Measurements from ENCODE around the gene MUSK. TPM values are rescaled to one million over a fixed set of nuclear protein-coding genes. Genes with fewer than 3 reads are reported as not detected.
"Not testable (repeated sequence)": the region's sequence is repeated elsewhere in the genome, so short reads cannot be mapped to it uniquely, and the experiment has no call there.

MUSK gene
- total RNA-seq, 1 donor from 2014 or later = 10.8 TPM

GRCh38 chr9:110810262-110810976 lies 141.8 kb downstream of the MUSK start:
- no peak for DNase-seq

GRCh38 chr9:110812886-110813285 lies 144.3 kb downstream of the MUSK start:
- DNase-seq = peak; percentile 43

GRCh38 chr9:110814159-110814558 lies 145.6 kb downstream of the MUSK start:
- DNase-seq = no peak

GRCh38 chr9:110815361-110815760 lies 146.8 kb downstream of the MUSK start:
- DNase-seq = no peak

GRCh38 chr9:110820381-110820780 lies 151.8 kb downstream of the MUSK start:
- DNase-seq = peak; percentile 58

GRCh38 chr9:110821064-110821463 lies 152.5 kb downstream of the MUSK start:
- peak; percentile 24 for DNase-seq

- DNase-seq = not testable (repeated sequence)
Measured at GRCh38 chr9:110825129-110825528, 156.5 kb downstream of the MUSK start.

- no peak for DNase-seq
Measured at GRCh38 chr9:110825950-110826349, 157.4 kb downstream of the MUSK start.

- DNase-seq = peak; percentile 19
Measured at GRCh38 chr9:110826400-110826799, 157.8 kb downstream of the MUSK start.

GRCh38 chr9:110828264-110828663 lies 159.7 kb downstream of the MUSK start:
- DNase-seq = peak; percentile 93

- no peak for DNase-seq
Measured at GRCh38 chr9:110830495-110830894, 161.9 kb downstream of the MUSK start.

- no peak for DNase-seq
Measured at GRCh38 chr9:110832926-110833325, 164.3 kb downstream of the MUSK start.

GRCh38 chr9:110835404-110835803 lies 166.8 kb downstream of the MUSK start:
- DNase-seq = no peak

- no peak for DNase-seq
Measured at GRCh38 chr9:110835859-110836271, 167.3 kb downstream of the MUSK start.

GRCh38 chr9:110837401-110838005 lies 168.9 kb downstream of the MUSK start:
- DNase-seq = no peak

GRCh38 chr9:110842169-110842568 lies 173.6 kb downstream of the MUSK start:
- no peak for DNase-seq

GRCh38 chr9:110842986-110843385 lies 174.4 kb downstream of the MUSK start:
- DNase-seq = peak; percentile 3

- no peak for DNase-seq
Measured at GRCh38 chr9:110844121-110844520, 175.5 kb downstream of the MUSK start.

GRCh38 chr9:110846215-110846614 lies 177.6 kb downstream of the MUSK start:
- no peak for DNase-seq

GRCh38 chr9:110847671-110848070 lies 179.1 kb downstream of the MUSK start:
- DNase-seq = no peak

GRCh38 chr9:110850401-110851135 lies 182.0 kb downstream of the MUSK start:
- DNase-seq = no peak
